ENCODE measurements around the gene NPIPB2.
"Not testable (repeated sequence)": the region's sequence is repeated elsewhere in the genome, so short reads cannot be mapped to it uniquely, and the experiment has no call there.

Gene NPIPB2

DNA sequence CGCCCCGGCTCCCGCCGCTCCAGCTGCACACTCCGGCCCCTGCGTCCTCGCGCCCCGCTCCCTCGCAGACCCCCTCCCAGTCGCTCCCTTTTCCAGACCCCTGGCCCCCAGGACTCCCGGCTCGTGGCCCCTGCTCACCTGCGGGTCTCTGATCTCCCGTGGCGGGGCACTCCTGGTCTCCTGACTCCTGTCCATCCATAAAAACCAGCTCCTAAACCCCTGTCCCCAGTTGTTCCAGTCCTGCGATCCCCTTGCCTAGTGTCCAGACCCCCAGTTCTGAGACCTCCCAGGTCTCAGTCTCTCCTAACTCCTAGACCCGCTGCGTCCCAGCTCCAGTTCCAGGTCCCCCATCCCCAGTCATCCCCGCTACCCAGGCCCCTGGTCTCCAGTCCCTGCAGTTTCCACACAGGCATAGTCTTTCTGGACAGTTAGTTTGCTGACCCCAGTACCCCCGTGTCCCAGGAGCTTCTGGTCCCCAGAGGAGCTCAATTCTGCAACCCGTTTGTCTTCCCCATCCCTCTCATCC, 35.1 kb upstream of the NPIPB2 start:
- no peak for DNase-seq
- peak overlapping the region; percentile 35; the same call in 1 of the 2 replicates for H3K27ac ChIP-seq (ENCODE audit: low read length)
- TF ChIP-seq EZH2phosphoT487 (IDR thresholded peaks at IDR 0.05; ENCODE audit: low read length), result no peak
- TF ChIP-seq EZH2 (optimal IDR thresholded peaks at IDR 0.05; ENCODE audit: low read depth, low read length), result no peak
- TF ChIP-seq, protein P1, sequence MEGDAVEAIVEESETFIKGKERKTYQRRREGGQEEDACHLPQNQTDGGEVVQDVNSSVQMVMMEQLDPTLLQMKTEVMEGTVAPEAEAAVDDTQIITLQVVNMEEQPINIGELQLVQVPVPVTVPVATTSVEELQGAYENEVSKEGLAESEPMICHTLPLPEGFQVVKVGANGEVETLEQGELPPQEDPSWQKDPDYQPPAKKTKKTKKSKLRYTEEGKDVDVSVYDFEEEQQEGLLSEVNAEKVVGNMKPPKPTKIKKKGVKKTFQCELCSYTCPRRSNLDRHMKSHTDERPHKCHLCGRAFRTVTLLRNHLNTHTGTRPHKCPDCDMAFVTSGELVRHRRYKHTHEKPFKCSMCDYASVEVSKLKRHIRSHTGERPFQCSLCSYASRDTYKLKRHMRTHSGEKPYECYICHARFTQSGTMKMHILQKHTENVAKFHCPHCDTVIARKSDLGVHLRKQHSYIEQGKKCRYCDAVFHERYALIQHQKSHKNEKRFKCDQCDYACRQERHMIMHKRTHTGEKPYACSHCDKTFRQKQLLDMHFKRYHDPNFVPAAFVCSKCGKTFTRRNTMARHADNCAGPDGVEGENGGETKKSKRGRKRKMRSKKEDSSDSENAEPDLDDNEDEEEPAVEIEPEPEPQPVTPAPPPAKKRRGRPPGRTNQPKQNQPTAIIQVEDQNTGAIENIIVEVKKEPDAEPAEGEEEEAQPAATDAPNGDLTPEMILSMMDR (IDR thresholded peaks at IDR 0.05; ENCODE audit: low read length), result no peak
- H3K27me3 ChIP-seq (replicated peaks; ENCODE audit: insufficient read depth, low read length), result no peaks in the 10 kb centered on the region
- peak overlapping the region; percentile 96 for H3K9ac ChIP-seq (ENCODE audit: low read length)
- H3F3A ChIP-seq (ENCODE audit: insufficient read depth, low read length), result peaks cover 34% of the 10 kb centered on the region
- H3K36me3 ChIP-seq (replicated peaks; ENCODE audit: insufficient read depth, low read length), result no peaks in the 10 kb centered on the region; the same call in 1 of the 2 replicates
- no peaks in the 10 kb centered on the region for H4K20me1 ChIP-seq (ENCODE audit: insufficient read depth, low read length)
- H3K4me1 ChIP-seq (ENCODE audit: low read length), result peaks cover 20% of the 10 kb centered on the region; the same call in 1 of the 2 replicates
- H3K4me2 ChIP-seq (ENCODE audit: low read depth, low read length), result peak overlapping the region; percentile 98
- H3K9me2 ChIP-seq (replicated peaks; ENCODE audit: insufficient read depth, low read length), result no peaks in the 10 kb centered on the region
- H3K79me2 ChIP-seq (ENCODE audit: low read length), result peaks cover 92% of the 10 kb centered on the region
- no peaks in the 10 kb centered on the region for H3K9me3 ChIP-seq (replicated peaks; ENCODE audit: insufficient read depth, low read length)
- H2AFZ ChIP-seq (ENCODE audit: low read length), result peak overlapping the region; percentile 42; the same call in 1 of the 2 replicates
- H3K4me3 ChIP-seq (ENCODE audit: low read length), result peak overlapping the region; percentile 97

DNA sequence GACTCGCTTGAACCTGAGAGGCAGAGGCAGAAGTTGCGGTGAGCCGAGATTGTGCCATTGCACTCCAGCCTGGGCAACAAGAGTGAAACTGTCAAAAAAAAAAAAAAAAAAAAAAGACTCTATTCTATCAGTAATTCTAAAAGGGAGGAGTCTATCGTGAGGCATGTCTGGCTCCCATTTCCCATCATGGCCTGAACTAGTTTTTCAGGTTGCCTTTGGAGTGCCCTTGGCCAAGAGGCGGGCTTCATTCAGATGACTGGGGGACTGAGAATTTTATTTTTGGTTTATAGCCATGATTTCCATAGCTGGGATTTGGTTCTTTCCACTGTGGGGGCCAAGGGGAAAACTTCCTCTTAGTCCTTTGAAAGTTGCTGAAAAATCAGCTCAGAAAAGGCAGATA, 31.2 kb upstream of the NPIPB2 start:
- no peaks in the 10 kb centered on the region for H4K20me1 ChIP-seq (ENCODE audit: insufficient read depth, low read length)
- no peak overlapping the region for H3K9ac ChIP-seq (ENCODE audit: low read length)
- peaks cover 84% of the 10 kb centered on the region for H3K79me2 ChIP-seq (ENCODE audit: low read length)
- no peaks in the 10 kb centered on the region for H3K9me2 ChIP-seq (replicated peaks; ENCODE audit: insufficient read depth, low read length)
- H3K4me1 ChIP-seq (ENCODE audit: low read length), result peaks cover 32% of the 10 kb centered on the region
- H3K27me3 ChIP-seq (replicated peaks; ENCODE audit: insufficient read depth, low read length), result no peaks in the 10 kb centered on the region
- DNase-seq, result no peak
- H3K27ac ChIP-seq (ENCODE audit: low read length), result peak overlapping the region; percentile 21; the same call in 1 of the 2 replicates
- H3K4me2 ChIP-seq (ENCODE audit: low read depth, low read length), result no peak overlapping the region
- peaks cover 8% of the 10 kb centered on the region for H3K36me3 ChIP-seq (replicated peaks; ENCODE audit: insufficient read depth, low read length)
- no peak overlapping the region for H3K4me3 ChIP-seq (ENCODE audit: low read length)
- H3K9me3 ChIP-seq (replicated peaks; ENCODE audit: insufficient read depth, low read length), result no peaks in the 10 kb centered on the region
- H3F3A ChIP-seq (ENCODE audit: insufficient read depth, low read length), result peaks cover 69% of the 10 kb centered on the region
- H2AFZ ChIP-seq (ENCODE audit: low read length), result no peak overlapping the region
- TF ChIP-seq, protein P1 (IDR thresholded peaks at IDR 0.05; ENCODE audit: low read length), result no peak
- TF ChIP-seq EZH2 (optimal IDR thresholded peaks at IDR 0.05; ENCODE audit: low read depth, low read length) (no peak), EZH2phosphoT487 (IDR thresholded peaks at IDR 0.05; ENCODE audit: low read length) (no peak)

DNA sequence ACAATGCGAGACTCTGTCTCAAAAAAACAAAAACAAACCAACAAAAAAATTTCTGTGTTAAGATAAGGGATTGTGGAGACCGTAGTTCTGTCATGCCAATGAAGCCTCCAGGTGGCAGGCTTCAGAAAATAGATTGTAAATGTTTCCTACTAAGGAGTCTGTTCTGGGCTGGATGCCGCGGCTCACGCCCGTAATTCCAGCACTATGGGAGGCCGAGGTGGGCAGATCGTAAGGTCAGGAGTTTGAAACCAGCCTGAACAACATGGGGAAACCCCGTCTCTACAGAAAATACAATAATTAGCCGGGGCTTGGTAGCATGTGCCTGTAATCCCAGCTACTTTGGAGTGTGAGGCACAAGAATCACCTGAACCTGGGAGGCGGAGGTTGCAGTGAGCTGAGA, 30.3 kb upstream of the NPIPB2 start:
- Histone ChIP-seq H2AFZ (ENCODE audit: low read length) (no peak overlapping the region), H3K9me2 (replicated peaks; ENCODE audit: insufficient read depth, low read length) (no peaks in the 10 kb centered on the region), H3K36me3 (replicated peaks; ENCODE audit: insufficient read depth, low read length) (peaks cover 8% of the 10 kb centered on the region), H3K79me2 (ENCODE audit: low read length) (peaks cover 84% of the 10 kb centered on the region), H3K4me2 (ENCODE audit: low read depth, low read length) (no peak overlapping the region), H3K4me1 (ENCODE audit: low read length) (peaks cover 25% of the 10 kb centered on the region), H3K4me3 (ENCODE audit: low read length) (no peak overlapping the region), H3K9me3 (replicated peaks; ENCODE audit: insufficient read depth, low read length) (no peaks in the 10 kb centered on the region), H3F3A (ENCODE audit: insufficient read depth, low read length) (peaks cover 78% of the 10 kb centered on the region), H3K27me3 (replicated peaks; ENCODE audit: insufficient read depth, low read length) (no peaks in the 10 kb centered on the region), H4K20me1 (ENCODE audit: insufficient read depth, low read length) (no peaks in the 10 kb centered on the region), H3K9ac (ENCODE audit: low read length) (no peak overlapping the region), H3K27ac (ENCODE audit: low read length) (no peak overlapping the region)
- no peak for TF ChIP-seq EZH2 (optimal IDR thresholded peaks at IDR 0.05; ENCODE audit: low read depth, low read length)
- TF ChIP-seq EZH2phosphoT487 (IDR thresholded peaks at IDR 0.05; ENCODE audit: low read length), result no peak
- TF ChIP-seq, protein P1 (IDR thresholded peaks at IDR 0.05; ENCODE audit: low read length), result no peak
- DNase-seq, result no peak

DNA sequence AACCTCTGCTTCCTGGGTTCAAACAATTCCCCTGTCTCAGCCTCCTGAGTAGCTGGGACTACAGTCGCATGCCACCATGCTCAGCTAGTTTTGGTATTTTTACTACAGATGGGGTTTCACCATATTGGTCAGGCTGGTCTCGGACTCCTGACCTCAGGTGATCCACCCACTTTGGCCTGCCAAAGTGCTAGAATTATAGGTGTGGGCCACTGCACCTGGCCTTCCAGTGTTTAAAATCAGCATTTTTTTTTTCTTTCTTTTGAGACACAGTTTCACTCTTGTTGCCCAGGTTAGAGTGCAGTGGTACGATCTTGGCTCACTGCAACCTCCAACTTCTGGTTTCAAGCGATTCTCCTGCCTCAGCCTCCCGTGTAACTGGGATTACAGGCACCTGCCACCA, 28.4 kb upstream of the NPIPB2 start:
- H3K9ac ChIP-seq (ENCODE audit: low read length), result peak overlapping the region; percentile 39; the same call in 1 of the 2 replicates
- peak; percentile 91 for DNase-seq
- H3K79me2 ChIP-seq (ENCODE audit: low read length), result peaks cover 80% of the 10 kb centered on the region
- not testable (repeated sequence) for H3K27me3 ChIP-seq (replicated peaks; ENCODE audit: insufficient read depth, low read length); H3K4me3 ChIP-seq (ENCODE audit: low read length); H4K20me1 ChIP-seq (ENCODE audit: insufficient read depth, low read length); H3K9me2 ChIP-seq (replicated peaks; ENCODE audit: insufficient read depth, low read length); H3K9me3 ChIP-seq (replicated peaks; ENCODE audit: insufficient read depth, low read length); H3K36me3 ChIP-seq (replicated peaks; ENCODE audit: insufficient read depth, low read length); H2AFZ ChIP-seq (ENCODE audit: low read length)
- H3F3A ChIP-seq (ENCODE audit: insufficient read depth, low read length), result peaks cover 85% of the 10 kb centered on the region
- peak overlapping the region; percentile 33; the same call in 1 of the 2 replicates for H3K4me2 ChIP-seq (ENCODE audit: low read depth, low read length)
- H3K4me1 ChIP-seq (ENCODE audit: low read length), result peaks cover 25% of the 10 kb centered on the region
- H3K27ac ChIP-seq (ENCODE audit: low read length), result peak overlapping the region; percentile 98; the same call in 1 of the 2 replicates
